SK-N-SH (cell line): ENCODE results near the gene SELENOS. TPM values are rescaled to one million over a fixed set of nuclear protein-coding genes. Genes with fewer than 3 reads are reported as not detected.

Source experiments
- CTCF ChIA-PET: fragments of 300-600, 350-600 bp; formaldehyde crosslinking; extraction: SDS; loops from one replicate; lab custom pipeline; 2021; lab: Yijun Ruan, JAX
- POLR2A ChIA-PET: fragments of 350-600 bp; sonication (Branson Sonifier 250); formaldehyde crosslinking; extraction: SDS; loops from one replicate; lab custom pipeline; 2020; ENCODE audit warnings: antibody characterized with exemption, inconsistent platforms; lab: Yijun Ruan, JAX
- DNase-seq: peaks from one replicate; pipeline ENCODE4 v3.0.0; 2012
- H2AFZ ChIP-seq: fragments of 200-600 bp; sonication (generic); 2 replicates; pipeline ENCODE4 v1.8.1; 2016; ENCODE audit warnings: antibody characterized with exemption, mild to moderate bottlenecking, low read depth
- H3F3A ChIP-seq: fragments of 200-600 bp; sonication (generic); replicated peaks from 2 replicates; pipeline ENCODE3; 2016; ENCODE audit warnings: antibody characterized with exemption, mild to moderate bottlenecking; ENCODE audit not compliant: insufficient read depth
- H3K27ac ChIP-seq, 2 experiments: fragments of 200-500 bp in 1 of 2; fragments of 200-600 bp in 1 of 2; sonication (Bioruptor generic) in 1 of 2; sonication (generic), shearing (Covaris generic) in 1 of 2; 2 replicates each; pipeline versions ENCODE4 v1.5.1 to v1.6.1; 2014 to 2016; ENCODE audit warnings: low read depth in 2 of 2, inconsistent platforms in 1 of 2, low read length in 1 of 2, mild to moderate bottlenecking in 1 of 2, mixed read lengths in 1 of 2
- H3K27me3 ChIP-seq: fragments of 200-600 bp; sonication (generic), shearing (Covaris generic); 2 replicates; pipeline ENCODE4 v1.6.1; 2016; ENCODE audit warnings: mixed run types; ENCODE audit not compliant: insufficient read depth
- H3K36me3 ChIP-seq, 2 experiments: fragments of 200-500 bp in 1 of 2; fragments of 200-600 bp in 1 of 2; sonication (Bioruptor generic) in 1 of 2; sonication (generic) in 1 of 2; replicated peaks in 1 of 2; 2 replicates each; pipeline versions ENCODE3 to v1.5.1; 2014 to 2016; ENCODE audit warnings: low read length in 1 of 2, mild to moderate bottlenecking in 1 of 2; ENCODE audit not compliant: insufficient read depth in 2 of 2, control insufficient read depth in 1 of 2
- H3K4me1 ChIP-seq, 2 experiments: fragments of 200-500 bp in 1 of 2; fragments of 200-600 bp in 1 of 2; sonication (Bioruptor generic) in 1 of 2; sonication (generic), shearing (Covaris generic) in 1 of 2; 2 replicates each; pipeline versions ENCODE4 v1.5.1 to v1.6.1; 2014 to 2016; ENCODE audit warnings: low read depth in 1 of 2, low read length in 1 of 2, mixed run types in 1 of 2; ENCODE audit not compliant: insufficient read depth in 2 of 2, control insufficient read depth in 1 of 2
- H3K4me2 ChIP-seq: fragments of 200-600 bp; sonication (generic), shearing (Covaris generic); 2 replicates; pipeline ENCODE4 v1.6.1; 2017; ENCODE audit warnings: mixed run types
- H3K4me3 ChIP-seq, 2 experiments: fragments of 200-500 bp in 1 of 2; fragments of 200-600 bp in 1 of 2; sonication (Bioruptor generic) in 1 of 2; sonication (generic), shearing (Covaris generic) in 1 of 2; 2 replicates each; pipeline versions ENCODE4 v1.5.1 to v1.8.1; 2014 to 2016; ENCODE audit warnings: low read depth in 2 of 2, inconsistent platforms in 1 of 2, low read length in 1 of 2, mild to moderate bottlenecking in 1 of 2, mixed read lengths in 1 of 2, moderate library complexity in 1 of 2
- H3K79me2 ChIP-seq: fragments of 200-600 bp; sonication (generic); 2 replicates; pipeline ENCODE4 v1.8.1; 2017; ENCODE audit warnings: mild to moderate bottlenecking; ENCODE audit not compliant: insufficient read depth
- H3K9ac ChIP-seq: fragments of 200-600 bp; sonication (generic); 2 replicates; pipeline ENCODE4 v1.6.1; 2017; ENCODE audit warnings: mixed run types
- H3K9me2 ChIP-seq: fragments of 200-600 bp; sonication (generic); 2 replicates; pipeline ENCODE4 v1.6.1; 2017; ENCODE audit warnings: mixed run types
- H3K9me3 ChIP-seq: fragments of 200-600 bp; sonication (generic); 2 replicates; pipeline ENCODE4 v1.6.1; 2017; ENCODE audit warnings: mixed run types, mild to moderate bottlenecking, moderate library complexity
- H4K20me1 ChIP-seq: fragments of 200-600 bp; sonication (generic); 2 replicates; pipeline ENCODE4 v1.6.1; 2017; ENCODE audit warnings: mild to moderate bottlenecking, mixed run types; ENCODE audit not compliant: insufficient read depth
- FOXJ3 ChIP-seq: sonication (generic); formaldehyde crosslinking; IDR thresholded peaks from 2 replicates; pipeline ENCODE4 v1.5.1; 2020; ENCODE audit warnings: mild to moderate bottlenecking, missing genetic modification reagents
- GATA2 ChIP-seq: sonication (generic); formaldehyde crosslinking; IDR thresholded peaks from 2 replicates; pipeline ENCODE4 v1.5.0; 2020; ENCODE audit warnings: mild to moderate bottlenecking, missing genetic modification reagents
- RAD21 ChIP-seq: IDR thresholded peaks from 2 replicates; pipeline ENCODE4 v1.6.1; 2012; ENCODE audit warnings: mild to moderate bottlenecking, low read length
- RXRA ChIP-seq: IDR thresholded peaks from 2 replicates; pipeline ENCODE4 v1.4.0; 2012; ENCODE audit warnings: low read depth, mild to moderate bottlenecking, borderline replicate concordance
- SMC3 ChIP-seq: IDR thresholded peaks from 2 replicates; pipeline ENCODE4 v1.6.1; 2012; ENCODE audit warnings: low read depth, low read length, improper control_type of control experiment
- TAF1 ChIP-seq: IDR thresholded peaks from 2 replicates; pipeline ENCODE4 v1.6.1; 2012; ENCODE audit warnings: low read depth, mild to moderate bottlenecking, low read length, moderate library complexity, borderline replicate concordance
- YY1 ChIP-seq: IDR thresholded peaks from 2 replicates; pipeline ENCODE4 v1.4.0; 2012; ENCODE audit warnings: low read depth, mild to moderate bottlenecking
- WGBS: methylation state at CpG from one replicate; pipeline ENCODE4 v1.1.6; 2017; ENCODE audit warnings: low lambda C conversion rate; 5-methylcytosine and 5-hydroxymethylcytosine counted together
- polyA plus RNA-seq, 3 experiments: library from polyadenylated mRNA; depleted of rRNA; stranded (reverse); fragments of >200 nt; gene quantifications; 2 replicates each; pipeline ENCODE4 v1.2.3, GENCODE V29; 2012
- TF ChIP-seq, protein P1 (sequence below): IDR thresholded peaks from 2 replicates; pipeline ENCODE4 v1.6.1; 2012; ENCODE audit warnings: mild to moderate bottlenecking, low read depth, low read length, moderate library complexity
- TF ChIP-seq, protein P2 (sequence below): fragments of 200-600 bp; sonication (generic); IDR thresholded peaks from 2 replicates; pipeline ENCODE4 v1.6.1; 2017; ENCODE audit warnings: antibody characterized with exemption, mild to moderate bottlenecking, moderate library complexity

SELENOS gene
- polyA plus RNA-seq, 1 of the 3 experiments (the other 2 are of a cell fraction) = 101 TPM

DNA sequence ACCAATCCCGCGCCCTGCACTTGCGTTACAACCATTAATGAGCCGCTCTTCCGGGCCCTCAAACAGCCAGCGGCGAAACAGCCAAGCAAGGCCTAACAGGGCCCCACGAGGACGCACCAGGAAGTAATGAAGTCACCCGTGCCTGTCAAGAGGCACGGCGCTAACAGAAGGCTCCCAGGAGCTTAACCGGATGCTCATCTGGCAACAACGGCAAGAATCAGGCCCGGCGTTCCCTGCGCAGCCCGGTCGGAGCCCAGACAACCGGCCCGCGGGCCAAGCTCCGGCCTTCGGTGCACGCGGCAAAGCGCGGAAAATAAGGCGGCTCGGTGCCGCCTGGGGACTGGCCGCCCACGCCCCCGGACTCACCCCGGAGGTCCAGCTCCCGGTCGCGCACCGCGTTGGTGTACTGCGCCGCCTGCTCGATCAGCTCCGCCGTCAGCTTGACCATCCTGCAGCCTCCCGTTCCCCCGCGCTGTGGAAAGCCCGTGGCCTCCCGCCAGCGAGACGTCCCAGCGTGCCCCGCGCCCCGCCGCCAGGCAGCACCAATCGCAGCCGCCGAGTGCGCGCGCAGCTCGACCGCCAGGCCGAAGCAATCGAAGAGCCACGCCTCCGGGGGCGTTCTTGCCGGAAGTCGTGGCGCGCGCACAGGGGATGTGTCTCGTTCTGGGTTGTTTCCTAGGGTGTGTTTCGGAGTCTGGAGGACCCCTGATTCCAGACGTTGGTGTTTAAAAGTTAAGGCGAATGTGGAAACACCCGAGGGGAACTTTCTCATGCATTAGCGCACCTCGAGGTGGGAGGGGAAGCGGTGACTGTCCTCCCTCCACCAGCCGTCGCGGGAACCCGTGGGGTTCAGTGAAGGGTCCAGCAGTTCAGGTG lies 17.7 kb upstream of the SELENOS start, which contains the start of gene SNRPA1 (continued):
- TF ChIP-seq SMC3 (no peak), FOXJ3 (CRISPR knock-in tag) (no peak), GATA2 (CRISPR knock-in tag) (peak; percentile 24; the same call in 1 of the 2 replicates), RAD21 (no peak)
- TF ChIP-seq, protein P1, sequence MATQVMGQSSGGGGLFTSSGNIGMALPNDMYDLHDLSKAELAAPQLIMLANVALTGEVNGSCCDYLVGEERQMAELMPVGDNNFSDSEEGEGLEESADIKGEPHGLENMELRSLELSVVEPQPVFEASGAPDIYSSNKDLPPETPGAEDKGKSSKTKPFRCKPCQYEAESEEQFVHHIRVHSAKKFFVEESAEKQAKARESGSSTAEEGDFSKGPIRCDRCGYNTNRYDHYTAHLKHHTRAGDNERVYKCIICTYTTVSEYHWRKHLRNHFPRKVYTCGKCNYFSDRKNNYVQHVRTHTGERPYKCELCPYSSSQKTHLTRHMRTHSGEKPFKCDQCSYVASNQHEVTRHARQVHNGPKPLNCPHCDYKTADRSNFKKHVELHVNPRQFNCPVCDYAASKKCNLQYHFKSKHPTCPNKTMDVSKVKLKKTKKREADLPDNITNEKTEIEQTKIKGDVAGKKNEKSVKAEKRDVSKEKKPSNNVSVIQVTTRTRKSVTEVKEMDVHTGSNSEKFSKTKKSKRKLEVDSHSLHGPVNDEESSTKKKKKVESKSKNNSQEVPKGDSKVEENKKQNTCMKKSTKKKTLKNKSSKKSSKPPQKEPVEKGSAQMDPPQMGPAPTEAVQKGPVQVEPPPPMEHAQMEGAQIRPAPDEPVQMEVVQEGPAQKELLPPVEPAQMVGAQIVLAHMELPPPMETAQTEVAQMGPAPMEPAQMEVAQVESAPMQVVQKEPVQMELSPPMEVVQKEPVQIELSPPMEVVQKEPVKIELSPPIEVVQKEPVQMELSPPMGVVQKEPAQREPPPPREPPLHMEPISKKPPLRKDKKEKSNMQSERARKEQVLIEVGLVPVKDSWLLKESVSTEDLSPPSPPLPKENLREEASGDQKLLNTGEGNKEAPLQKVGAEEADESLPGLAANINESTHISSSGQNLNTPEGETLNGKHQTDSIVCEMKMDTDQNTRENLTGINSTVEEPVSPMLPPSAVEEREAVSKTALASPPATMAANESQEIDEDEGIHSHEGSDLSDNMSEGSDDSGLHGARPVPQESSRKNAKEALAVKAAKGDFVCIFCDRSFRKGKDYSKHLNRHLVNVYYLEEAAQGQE = peak; percentile 65
- TF ChIP-seq, protein P2, sequence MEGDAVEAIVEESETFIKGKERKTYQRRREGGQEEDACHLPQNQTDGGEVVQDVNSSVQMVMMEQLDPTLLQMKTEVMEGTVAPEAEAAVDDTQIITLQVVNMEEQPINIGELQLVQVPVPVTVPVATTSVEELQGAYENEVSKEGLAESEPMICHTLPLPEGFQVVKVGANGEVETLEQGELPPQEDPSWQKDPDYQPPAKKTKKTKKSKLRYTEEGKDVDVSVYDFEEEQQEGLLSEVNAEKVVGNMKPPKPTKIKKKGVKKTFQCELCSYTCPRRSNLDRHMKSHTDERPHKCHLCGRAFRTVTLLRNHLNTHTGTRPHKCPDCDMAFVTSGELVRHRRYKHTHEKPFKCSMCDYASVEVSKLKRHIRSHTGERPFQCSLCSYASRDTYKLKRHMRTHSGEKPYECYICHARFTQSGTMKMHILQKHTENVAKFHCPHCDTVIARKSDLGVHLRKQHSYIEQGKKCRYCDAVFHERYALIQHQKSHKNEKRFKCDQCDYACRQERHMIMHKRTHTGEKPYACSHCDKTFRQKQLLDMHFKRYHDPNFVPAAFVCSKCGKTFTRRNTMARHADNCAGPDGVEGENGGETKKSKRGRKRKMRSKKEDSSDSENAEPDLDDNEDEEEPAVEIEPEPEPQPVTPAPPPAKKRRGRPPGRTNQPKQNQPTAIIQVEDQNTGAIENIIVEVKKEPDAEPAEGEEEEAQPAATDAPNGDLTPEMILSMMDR = no peak

DNA sequence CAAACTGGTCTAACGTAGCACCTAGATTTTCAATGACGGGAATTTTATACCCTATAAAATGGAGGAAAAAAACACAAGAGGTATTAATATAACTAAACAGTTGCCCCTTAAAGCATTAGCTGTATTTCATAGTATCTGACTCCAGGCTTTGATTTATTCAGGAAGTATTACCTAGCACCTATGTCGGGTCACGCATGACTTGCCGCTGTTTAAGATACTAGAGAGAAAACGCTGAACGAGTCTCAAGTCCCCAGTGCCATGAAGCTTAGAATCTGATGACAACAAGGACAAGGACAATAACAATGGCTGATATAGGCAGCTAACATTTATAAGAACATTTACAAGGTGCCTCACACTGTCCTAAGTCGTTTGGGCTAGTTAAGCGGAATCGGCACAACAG lies 15.8 kb upstream of the SELENOS start:
- peaks cover 33 to 34% of the 10 kb centered on the region in 2 experiments for H3K36me3 ChIP-seq
- H3K27me3 ChIP-seq = no peaks in the 10 kb centered on the region
- H3K4me1 ChIP-seq = peaks cover 8 to 12% of the 10 kb centered on the region in 2 experiments; a peak in 2 of 4 replicates
- no peaks in the 10 kb centered on the region for H3K9me2 ChIP-seq
- no peaks in the 10 kb centered on the region for H3K9me3 ChIP-seq
- H3K9ac ChIP-seq = no peak overlapping the region
- POLR2A ChIA-PET = interaction anchor here (0.9 kb wide), 1 partner anchor 360 kb away, joined by 3 read pairs; no protein-coding TSS in a partner anchor
- H2AFZ ChIP-seq = no peak overlapping the region
- CTCF ChIA-PET = interaction anchor here (0.8 to 11.2 kb wide), 4 partner anchors 8 to 347 kb away, joined by 3 to 139 read pairs (median 5); no protein-coding TSS in a partner anchor
- H4K20me1 ChIP-seq = peaks cover 33% of the 10 kb centered on the region
- peaks cover 71% of the 10 kb centered on the region for H3K79me2 ChIP-seq
- TF ChIP-seq TAF1 (no peak), YY1 (no peak), RXRA (no peak), SMC3 (no peak)
- TF ChIP-seq, protein P1 = no peak
- peak overlapping the region; percentile 83 for H3K4me2 ChIP-seq
- 79% methylated on average over 10 of the region's 10 CpGs for WGBS
- peak overlapping the region; percentile 82 to 98 for H3K4me3 ChIP-seq
- H3K27ac ChIP-seq = no peak overlapping the region; a peak in 1 of 4 replicates
- no peak for DNase-seq
- H3F3A ChIP-seq = peaks cover 19% of the 10 kb centered on the region
